GM23248 (cell line): ENCODE data around the gene TGFB1I1.

Source experiments
- EZH2 ChIP-seq: fragments of 200-600 bp; sonication (generic); IDR thresholded peaks from 2 replicates; pipeline ENCODE4 v1.6.1; 2018; ENCODE audit warnings: antibody characterized with exemption, mild to moderate bottlenecking; ENCODE audit not compliant: insufficient read depth, poor library complexity, severe bottlenecking
- EZH2phosphoT487 ChIP-seq: fragments of 200-600 bp; sonication (generic); IDR thresholded peaks from 2 replicates; pipeline ENCODE4 v1.6.1; 2018; ENCODE audit warnings: antibody characterized with exemption, moderate library complexity, mild to moderate bottlenecking, low read depth; ENCODE audit not compliant: insufficient read depth

DNA sequence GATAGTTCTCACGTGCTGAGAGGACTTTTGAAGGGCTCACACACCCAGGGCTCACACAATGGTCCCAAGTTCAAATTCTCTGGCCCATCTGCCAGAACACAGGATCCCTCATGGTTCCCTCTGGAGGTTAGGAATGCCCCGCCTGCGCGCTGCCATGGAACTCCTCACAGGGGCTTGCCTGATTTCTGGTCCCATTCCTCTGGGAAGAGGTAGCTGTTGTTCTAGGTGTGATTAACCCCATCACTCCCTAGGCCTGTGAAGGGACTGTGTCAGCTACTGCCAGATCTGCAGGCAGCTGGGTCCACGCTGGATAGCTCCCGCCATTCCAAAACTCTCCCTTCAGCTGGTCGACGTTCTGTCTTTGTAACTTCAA, 15.0 kb upstream of the TGFB1I1 start:
- TF ChIP-seq EZH2 (no peak), EZH2phosphoT487 (no peak)
